Activated CD8-positive, alpha-beta memory T cell treated with anti-CD3 and anti-CD28 coated beads, Interleukin-2, amount 50 U/mL, for 24 hours (primary cell): Measurements from ENCODE around the gene ZNF467.

Experiments
- DNase-seq: peaks from one replicate; pipeline ENCODE4 v3.0.0-alpha.2; 2020; ENCODE audit errors: extremely low read depth

The ZNF467 gene

DNA sequence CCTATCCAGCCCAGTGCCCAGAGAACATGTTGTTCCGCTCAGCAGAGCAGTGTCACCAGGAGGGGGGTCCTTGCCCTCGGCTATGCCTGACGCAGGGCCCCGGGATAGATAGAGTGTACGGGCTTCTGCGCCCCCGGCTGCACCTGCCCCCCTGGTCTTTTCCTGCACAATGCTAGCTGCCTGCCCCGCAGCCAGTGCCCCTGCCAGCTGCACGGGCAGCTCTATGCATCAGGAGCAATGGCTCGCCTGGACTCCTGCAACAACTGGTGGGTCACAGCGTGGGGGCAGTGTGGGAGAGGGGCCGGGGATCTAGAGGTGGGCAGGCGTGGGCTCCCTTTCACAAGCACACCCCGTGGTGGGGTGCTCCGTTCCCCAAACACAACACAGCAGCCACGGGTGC is 33.3 kb upstream of the ZNF467 start:
- DNase-seq = no peak

DNA sequence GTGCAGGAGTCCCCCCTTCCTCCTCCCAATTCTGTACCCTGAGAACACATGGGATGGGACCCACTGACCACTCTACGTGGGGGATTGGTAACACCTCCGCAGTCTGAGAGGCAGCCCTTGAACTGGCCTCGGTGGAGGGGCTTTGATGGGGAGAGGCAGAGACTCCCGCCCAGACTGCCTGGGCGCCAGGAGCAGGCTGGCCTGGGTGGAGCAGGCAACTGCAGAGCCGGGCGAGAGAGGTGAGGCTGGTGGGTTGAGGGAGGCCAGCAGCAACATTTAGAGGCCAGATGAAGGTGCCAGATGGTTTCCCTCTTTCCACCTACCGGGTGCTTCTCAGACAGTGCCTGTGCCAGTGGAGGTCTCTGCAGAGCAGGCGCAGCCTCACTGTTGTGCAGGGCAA is 30.7 kb upstream of the ZNF467 start:
- DNase-seq = no peak

DNA sequence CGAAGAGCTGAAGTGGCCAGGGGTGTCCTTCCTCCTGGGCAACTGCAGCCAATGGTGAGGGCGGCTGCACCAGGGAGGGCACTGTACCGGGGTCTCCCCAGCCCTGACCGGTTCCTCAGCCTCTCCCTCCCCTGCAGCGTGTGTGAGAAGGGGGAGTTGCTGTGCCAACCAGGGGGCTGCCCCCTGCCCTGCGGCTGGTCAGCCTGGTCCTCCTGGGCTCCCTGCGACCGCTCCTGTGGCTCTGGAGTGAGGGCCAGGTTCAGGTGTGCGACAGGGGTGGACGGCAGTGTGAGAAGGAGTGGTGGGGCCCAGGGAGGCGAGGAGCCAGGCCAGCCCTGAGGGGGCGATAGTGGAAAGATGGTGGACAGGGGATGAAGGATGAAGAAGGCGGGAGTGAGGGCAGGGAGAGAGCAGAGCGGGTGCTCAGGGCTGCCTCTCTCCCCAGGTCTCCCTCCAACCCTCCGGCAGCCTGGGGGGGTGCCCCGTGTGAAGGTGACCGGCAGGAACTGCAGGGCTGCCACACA is 30.2 kb upstream of the ZNF467 start:
- DNase-seq = no peak

DNA sequence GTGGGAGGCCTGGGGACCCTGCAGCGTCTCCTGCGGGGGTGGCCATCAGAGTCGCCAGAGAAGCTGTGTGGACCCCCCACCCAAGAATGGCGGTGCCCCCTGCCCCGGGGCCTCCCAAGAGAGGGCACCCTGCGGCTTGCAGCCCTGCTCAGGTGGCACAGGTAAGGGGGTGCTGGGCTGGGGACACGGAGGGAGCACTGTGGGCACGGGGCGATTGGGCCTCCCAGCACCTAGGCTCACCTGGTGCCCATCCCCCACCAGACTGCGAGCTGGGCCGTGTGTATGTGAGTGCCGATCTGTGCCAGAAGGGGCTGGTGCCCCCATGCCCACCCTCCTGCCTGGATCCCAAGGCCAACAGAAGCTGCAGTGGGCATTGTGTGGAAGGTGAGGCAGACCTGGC is 29.6 kb upstream of the ZNF467 start:
- no peak for DNase-seq

DNA sequence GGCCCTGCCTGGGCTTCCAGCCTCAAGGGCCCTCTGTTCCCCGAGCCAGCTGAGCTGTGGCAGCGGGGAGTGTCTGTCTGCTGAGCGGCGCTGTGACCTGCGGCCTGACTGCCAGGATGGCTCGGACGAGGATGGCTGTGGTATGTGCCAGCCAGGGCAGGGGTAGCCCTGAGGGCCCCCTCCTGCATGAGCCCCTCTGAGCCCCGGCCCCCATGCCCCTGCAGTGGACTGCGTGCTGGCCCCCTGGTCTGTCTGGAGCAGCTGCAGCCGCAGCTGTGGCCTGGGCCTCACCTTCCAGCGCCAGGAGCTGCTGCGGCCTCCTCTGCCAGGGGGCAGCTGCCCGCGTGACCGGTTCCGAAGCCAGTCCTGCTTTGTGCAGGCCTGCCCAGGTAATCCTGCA is 28.4 kb upstream of the ZNF467 start:
- no peak for DNase-seq

DNA sequence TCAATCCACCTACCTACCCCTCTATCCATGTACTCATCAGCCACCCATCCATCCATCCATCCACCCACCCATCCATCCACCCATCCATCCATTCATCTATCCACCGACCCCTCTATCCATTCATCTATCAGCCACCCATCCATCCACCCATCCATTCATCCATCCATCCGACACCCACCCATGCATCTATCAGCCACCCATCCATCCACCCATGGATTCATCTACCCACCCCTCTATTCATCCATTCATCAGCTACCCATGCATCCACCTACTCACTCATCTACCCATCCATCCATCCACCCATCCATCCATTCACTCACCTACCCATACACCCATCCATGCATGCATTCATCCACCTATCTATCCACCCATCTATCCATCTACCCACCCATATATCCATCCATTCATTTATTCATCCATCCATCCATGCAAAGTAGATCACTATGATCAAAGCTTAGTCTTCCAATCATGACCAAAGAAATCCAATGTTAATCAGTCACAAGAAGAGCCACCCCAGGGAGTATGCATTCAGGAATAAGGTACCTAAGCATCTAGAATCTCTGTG is 27.7 kb upstream of the ZNF467 start:
- no peak for DNase-seq

DNA sequence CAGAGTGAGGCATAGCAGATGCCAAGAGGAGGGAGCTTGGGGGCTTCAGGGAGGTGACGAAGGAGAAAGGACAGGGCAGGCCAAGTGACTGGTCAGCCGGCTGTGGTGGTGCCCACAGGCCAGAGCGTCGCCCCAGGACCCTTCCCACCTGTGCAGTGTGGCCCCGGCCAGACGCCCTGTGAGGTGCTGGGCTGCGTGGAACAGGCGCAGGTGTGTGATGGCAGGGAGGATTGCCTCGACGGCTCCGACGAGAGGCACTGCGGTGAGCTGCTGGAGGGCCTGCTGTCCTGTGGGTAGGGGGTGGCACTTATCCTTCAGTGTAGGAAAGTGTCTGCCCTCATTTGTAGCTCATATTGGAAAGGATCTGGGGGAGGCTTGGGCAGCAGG is 26.8 kb upstream of the ZNF467 start:
- no peak for DNase-seq

DNA sequence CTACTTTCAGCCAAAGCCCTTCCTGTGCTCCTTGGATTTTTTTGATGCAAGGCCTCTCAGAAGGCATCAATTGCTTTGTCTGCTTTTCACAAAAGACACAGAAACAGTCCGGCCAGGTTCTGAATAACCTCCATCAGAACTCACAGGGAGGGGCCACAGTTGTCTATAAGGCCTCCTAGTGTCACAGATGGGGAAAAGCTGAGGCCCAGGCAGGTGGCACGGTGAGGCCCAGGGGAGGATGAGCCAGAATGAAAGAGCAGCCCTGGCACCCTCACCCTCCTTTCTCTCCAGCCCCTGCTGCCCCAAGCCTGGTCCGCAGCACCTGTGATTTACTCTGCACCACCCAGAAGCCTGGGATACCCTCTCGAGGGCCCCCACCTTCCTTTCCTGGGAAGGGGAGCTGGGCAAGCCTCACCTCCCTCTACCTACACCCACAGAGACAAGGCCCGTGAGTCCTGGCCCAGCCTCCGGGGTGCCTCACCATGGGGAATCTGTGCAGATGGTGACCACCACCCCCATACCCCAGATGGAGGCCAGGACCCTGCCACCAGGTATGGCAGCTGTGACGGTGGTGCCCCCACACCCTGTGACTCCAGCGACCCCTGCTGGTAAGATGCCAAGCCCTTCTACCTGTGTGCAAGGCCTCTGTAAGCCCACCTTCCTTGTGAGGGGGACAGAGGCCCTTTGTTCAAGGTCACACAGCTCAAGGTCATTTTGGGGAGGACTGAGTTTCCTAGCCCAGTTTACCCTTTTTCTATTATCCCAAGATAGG is 26.2 kb upstream of the ZNF467 start:
- peak; percentile 3 for DNase-seq

DNA sequence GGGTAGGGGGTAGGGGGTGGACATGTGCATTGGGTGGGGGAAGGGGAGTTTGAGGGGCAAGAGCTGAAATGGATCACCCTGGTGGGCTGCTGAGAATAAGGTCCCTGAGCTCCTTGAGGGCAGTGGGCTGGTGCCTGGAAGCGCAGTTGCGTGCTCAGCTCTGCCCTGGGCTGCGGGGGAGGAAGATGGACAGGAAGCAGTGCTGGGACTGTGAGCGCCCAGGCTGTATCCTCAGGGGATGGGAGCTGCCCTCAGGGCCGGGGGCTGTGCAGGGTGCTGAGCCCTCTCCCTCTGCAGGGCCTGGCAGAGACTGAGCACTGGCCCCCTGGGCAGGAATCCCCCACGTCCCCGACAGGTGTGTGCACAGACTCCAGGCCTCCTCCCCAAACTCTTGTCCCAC is 24.4 kb upstream of the ZNF467 start:
- DNase-seq = no peak

DNA sequence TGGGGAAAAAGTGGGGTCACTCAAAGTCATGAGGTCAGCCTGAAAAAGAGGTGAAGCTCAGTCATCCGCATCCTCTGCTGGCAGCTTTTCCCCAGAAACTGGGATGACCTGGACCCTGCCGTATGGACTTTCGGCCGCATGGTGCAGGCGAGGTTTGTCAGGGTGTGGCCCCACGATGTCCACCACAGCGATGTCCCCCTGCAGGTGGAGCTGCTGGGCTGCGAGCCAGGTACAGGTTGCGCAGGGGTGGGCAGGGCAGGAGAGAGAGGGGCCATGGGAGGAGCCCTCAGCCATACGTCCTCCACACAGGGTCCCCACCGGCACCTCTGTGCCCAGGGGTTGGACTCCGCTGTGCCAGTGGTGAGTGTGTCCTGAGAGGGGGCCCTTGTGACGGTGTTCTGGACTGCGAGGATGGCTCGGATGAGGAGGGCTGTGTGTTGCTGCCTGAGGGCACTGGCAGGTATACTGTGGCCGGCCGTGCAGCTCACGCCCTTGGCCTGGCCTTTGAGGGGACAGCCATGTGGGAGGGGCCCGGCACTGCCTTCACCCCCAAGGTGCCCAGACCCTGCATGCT is 23.0 kb upstream of the ZNF467 start:
- no peak for DNase-seq

DNA sequence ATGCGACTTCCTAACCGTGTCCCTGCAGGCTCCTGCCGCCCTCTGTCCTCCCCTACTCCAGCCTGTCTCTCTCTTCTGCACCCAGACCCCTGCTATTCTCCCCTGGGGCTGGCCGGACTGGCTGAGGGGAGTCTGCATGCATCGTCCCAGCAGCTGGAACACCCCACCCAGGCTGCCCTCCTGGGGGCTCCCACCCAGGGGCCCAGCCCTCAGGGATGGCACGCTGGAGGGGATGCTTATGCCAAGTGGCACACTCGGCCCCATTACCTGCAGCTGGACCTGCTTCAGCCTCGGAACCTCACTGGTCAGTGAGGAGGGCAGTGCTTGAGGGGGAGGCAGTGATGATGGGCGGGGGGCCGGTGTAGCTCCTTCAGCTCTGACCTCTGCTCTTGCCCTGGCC is 21.7 kb upstream of the ZNF467 start:
- no peak for DNase-seq

DNA sequence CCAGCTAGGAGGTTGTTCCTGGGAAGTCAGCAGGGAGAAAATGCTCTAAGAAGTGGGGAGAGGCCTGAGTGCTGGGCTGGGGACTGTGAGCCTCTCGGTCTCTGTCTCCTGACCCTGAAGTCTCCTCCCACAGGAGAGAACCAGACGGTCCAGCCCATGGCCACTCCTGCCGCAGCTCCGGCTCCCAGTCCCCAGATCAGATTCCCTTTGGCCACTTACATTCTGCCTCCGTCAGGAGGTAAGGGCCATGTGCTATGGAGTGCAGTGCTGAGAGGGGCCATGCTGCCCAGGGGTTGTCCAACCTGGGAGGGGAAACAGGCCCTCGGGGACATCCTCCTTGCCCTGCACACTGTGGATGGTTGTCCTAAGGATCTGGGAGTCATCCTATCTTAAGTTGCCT is 21.3 kb upstream of the ZNF467 start:
- DNase-seq = no peak

DNA sequence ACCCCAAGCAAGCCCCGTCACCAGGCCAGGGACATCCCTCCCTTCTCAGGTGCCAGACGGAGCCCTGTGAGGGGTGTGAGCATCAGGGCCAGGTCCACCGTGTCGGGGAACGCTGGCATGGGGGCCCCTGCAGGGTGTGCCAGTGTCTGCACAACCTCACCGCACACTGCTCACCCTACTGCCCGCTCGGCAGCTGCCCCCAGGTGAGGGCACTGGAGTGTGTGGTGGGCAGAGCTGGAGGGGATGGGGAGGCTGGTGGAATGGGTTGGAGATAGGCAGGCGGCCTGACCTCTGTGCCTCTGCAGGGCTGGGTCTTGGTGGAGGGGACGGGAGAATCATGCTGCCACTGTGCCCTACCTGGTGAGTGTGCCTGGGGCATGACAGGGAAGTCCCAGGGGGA is 19.9 kb upstream of the ZNF467 start:
- no peak for DNase-seq

DNA sequence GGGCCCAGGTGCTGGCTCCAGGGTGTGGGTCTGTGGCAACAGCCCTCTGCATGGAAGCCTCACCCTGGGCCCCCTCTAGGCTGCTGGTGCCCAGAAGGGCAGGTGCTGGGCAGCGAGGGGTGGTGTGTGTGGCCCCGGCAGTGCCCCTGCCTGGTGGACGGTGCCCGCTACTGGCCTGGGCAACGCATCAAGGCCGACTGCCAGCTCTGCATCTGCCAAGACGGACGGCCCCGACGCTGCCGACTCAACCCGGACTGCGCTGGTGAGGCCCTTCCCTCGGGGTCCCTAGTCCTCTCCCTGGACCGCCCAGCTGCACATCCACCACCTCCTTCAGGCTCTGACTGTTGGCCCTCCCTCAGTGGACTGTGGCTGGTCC is 18.8 kb upstream of the ZNF467 start:
- DNase-seq = no peak

DNA sequence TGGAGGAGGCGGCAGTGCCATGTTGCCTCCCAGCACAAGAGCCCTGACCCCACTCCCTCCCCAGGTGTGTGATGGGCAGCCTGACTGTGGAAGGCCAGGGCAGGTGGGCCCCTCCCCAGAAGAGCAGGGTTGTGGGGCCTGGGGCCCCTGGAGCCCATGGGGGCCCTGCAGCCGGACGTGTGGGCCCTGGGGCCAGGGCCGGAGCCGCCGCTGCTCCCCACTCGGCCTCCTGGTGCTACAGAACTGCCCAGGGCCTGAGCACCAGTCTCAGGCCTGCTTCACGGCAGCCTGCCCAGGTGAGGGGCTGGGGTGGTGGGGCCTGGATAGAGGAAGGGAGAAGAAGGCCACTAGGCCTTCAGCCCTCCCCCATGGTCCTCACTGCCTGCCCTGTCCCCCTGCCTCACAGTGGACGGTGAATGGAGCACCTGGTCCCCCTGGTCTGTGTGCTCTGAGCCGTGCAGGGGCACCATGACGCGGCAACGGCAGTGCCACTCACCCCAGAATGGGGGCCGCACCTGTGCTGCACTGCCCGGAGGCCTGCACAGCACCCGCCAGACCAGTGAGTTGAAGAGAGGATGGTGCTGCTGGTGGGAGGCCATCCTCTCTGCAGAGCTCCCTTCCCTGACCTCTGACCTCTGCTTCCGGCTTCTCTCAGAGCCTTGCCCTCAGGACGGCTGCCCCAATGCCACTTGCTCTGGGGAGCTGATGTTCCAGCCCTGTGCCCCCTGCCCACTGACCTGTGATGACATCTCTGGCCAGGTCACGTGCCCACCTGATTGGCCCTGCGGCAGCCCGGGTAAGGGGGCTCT is 18.2 kb upstream of the ZNF467 start:
- no peak for DNase-seq

DNA sequence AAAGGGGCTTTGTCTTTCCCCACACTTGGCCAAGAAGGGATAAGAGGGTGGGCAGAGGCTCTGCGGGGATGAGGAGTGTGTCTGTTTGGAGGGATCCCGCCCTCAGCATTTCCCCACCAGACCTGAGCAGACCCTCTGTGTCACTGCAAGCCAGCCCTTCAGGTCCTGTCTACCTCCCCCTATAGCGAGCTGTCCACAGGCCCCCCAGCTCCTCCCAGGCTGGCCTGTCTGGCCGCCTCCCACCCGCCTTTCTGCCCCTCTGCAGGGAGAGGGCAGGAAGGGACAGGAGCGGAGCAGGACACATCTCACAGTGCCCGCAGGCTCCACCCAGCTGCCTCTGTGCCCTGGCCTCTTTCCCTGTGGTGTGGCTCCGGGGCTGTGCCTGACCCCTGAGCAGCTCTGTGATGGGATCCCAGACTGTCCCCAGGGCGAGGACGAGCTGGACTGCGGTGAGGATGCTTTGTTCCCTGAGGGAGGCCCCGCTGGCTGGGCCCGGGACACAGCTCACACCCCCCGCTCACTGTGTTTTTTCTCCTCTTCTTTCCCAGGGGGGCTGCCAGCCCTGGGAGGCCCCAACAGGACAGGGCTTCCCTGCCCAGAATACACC is 17.5 kb upstream of the ZNF467 start:
- DNase-seq = no peak

DNA sequence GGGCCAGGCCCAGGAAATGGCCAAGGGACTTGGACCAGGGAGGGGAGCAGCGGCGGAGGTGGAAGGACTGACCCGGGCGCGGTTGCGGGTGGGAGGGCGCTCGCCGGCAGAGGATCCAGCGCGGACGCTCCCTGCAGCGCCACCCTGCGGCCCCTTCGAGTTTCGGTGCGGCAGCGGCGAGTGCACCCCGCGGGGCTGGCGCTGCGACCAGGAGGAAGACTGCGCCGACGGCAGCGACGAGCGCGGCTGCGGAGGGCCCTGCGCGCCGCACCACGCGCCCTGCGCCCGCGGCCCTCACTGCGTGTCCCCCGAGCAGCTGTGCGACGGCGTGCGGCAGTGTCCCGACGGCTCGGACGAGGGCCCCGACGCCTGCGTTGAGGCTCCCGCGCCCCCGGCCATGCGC is 16.8 kb upstream of the ZNF467 start:
- no peak for DNase-seq

DNA sequence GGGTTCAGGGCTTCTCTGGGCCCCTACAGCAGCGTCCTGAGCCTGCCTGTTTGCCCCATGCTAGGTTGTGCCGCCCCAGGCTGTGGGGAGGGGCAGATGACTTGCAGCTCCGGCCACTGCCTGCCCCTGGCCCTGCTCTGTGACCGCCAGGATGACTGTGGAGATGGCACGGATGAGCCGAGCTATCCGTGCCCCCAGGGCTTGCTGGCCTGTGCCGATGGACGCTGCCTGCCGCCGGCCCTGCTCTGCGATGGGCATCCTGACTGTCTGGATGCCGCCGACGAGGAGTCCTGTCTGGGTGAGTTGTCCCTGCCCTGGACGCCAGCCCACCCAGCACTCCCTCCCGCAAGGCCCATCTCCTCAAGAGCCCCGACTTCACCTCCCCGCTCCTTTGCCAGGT is 15.7 kb upstream of the ZNF467 start:
- no peak for DNase-seq

DNA sequence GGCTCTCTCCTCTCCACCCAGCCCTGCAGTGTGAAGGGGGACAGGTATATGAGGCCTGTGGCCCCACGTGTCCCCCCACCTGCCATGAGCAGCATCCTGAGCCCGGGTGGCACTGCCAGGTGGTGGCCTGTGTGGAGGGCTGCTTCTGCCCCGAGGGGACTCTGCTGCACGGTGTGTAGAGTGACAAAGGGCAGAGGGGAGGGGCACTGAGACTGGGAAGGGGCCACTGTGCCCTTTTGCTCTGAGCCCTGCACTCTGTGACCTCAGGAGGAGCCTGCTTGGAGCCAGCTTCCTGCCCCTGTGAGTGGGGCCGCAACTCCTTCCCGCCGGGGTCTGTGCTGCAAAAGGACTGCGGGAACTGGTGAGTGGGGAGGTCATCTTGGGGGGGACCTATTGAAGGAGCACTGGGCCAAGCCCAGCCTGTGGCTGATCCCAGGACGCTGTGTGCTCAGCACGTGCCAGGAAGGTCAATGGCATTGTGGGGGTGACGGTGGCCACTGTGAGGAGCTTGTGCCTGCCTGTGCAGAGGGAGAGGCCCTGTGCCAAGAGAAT is 15.0 kb upstream of the ZNF467 start:
- no peak for DNase-seq

DNA sequence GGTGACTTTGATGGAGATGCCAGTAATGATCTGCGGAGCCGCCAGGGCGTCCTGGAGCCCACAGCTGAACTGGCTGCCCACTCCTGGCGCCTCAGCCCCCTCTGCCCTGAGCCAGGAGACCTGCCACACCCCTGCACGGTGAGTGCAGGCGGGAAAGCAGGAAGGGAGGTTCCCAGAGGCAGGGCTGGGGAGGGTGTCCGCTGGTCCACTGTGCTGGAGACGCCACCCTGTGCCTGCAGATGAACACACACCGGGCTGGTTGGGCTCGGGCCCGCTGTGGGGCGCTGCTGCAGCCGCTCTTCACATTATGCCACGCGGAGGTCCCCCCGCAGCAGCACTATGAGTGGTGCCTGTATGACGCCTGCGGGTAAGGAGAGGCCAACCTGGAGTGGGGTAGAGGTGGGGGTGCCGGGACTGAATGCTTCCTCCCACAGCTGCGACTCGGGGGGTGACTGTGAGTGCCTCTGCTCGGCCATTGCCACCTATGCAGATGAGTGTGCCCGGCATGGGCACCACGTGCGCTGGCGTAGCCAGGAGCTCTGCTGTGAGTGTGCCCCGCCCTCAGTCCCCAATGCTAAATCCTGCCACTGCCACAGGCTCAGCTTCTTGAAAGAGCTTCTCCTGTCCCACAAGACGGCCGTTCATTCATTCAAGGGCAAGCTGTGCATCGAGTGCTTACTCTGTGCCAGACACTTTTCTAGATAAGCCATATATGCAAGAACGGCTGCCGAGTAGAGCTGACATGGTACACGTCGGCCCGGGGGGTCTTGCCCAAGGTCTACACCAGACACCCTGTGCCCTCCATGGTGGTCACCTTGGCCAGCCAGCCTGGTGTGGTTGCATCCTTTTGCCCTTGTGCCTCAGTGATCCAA is 14.3 kb upstream of the ZNF467 start:
- DNase-seq = no peak

DNA sequence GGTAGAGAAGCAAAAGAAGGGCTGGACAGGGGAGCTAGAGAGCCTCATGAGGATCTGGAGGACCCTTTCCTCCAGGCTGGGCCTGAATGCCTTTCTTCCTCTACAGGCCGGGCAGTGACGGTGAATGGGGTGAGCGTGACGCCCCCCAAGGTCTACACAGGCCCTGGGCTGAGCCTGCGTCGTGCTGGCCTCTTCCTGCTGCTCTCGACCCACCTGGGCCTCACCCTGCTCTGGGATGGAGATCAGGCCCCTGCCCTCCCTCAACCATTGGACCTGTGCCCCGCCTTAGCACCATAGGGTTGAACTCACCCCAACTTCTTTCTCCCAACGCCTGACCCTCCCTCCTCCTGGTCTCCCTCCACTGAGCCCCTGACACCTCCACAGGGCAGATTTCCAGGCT is 12.6 kb upstream of the ZNF467 start:
- DNase-seq = no peak
